ENCODE data around the gene ME3.
A peak's percentile ranks its signal among the peaks of the same experiment; 100 is the strongest.

ME3 gene

GRCh38 chr11:86416494-86416893 lies 255.9 kb downstream of the ME3 start:
- no peak for DNase-seq

- no peak for DNase-seq
These were observed 257.4 kb downstream of the ME3 start for GRCh38 chr11:86415026-86415425.

GRCh38 chr11:86414032-86414431 lies 258.4 kb downstream of the ME3 start:
- DNase-seq, result no peak

- peak; percentile 32 for DNase-seq
These were observed 263.6 kb downstream of the ME3 start for GRCh38 chr11:86408845-86409244.

GRCh38 chr11:86403458-86403857 lies 269.0 kb downstream of the ME3 start:
- DNase-seq, result no peak

- DNase-seq, result no peak
These were observed 274.3 kb downstream of the ME3 start for GRCh38 chr11:86398106-86398505.

- no peak for DNase-seq
These were observed 275.1 kb downstream of the ME3 start for GRCh38 chr11:86397351-86397750.

GRCh38 chr11:86396396-86396795 lies 276.0 kb downstream of the ME3 start:
- DNase-seq, result no peak

- peak; percentile 21 for DNase-seq
These were observed 277.3 kb downstream of the ME3 start for GRCh38 chr11:86395061-86395551.

All from DMS53 (cell line).